Astrocyte (in vitro differentiated cells and primary cell): Measurements from ENCODE around the gene CA6. TPM values are rescaled to one million over a fixed set of nuclear protein-coding genes. Genes with fewer than 3 reads are reported as not detected.
A peak's percentile ranks its signal among the peaks of the same experiment; 100 is the strongest.
"Not testable (repeated sequence)": the region's sequence is repeated elsewhere in the genome, so short reads cannot be mapped to it uniquely, and the experiment has no call there.

Experiments used
- DNase-seq: peaks from one replicate; pipeline ENCODE4 v3.0.0-alpha.2; 2010; ENCODE audit warnings: low read depth
- FAIRE-seq: peaks from 2 replicates; lab custom pipeline; 2011; peaks lifted over from hg19 to GRCh38; lab: Jason Lieb, UNC
- H2AFZ ChIP-seq: 2 replicates; pipeline ENCODE4 v1.6.0; 2012; ENCODE audit warnings: low read depth, low read length, inconsistent platforms
- H3K27ac ChIP-seq: 2 replicates; pipeline ENCODE4 v1.5.1; 2011; ENCODE audit warnings: low read depth, low read length, inconsistent platforms
- H3K27me3 ChIP-seq: 2 replicates; pipeline ENCODE4 v1.6.0; 2011; ENCODE audit warnings: low read length, inconsistent platforms; ENCODE audit not compliant: insufficient read depth
- H3K36me3 ChIP-seq: 2 replicates; pipeline ENCODE4 v1.5.1; 2011; ENCODE audit warnings: low read length, inconsistent platforms; ENCODE audit not compliant: insufficient read depth
- H3K4me1 ChIP-seq: 2 replicates; pipeline ENCODE4 v1.5.1; 2011; ENCODE audit warnings: low read length, inconsistent platforms; ENCODE audit not compliant: insufficient read depth
- H3K4me2 ChIP-seq: 2 replicates; pipeline ENCODE4 v1.6.0; 2012; ENCODE audit warnings: low read length, inconsistent platforms
- H3K4me3 ChIP-seq: 2 replicates; pipeline ENCODE4 v1.5.1; 2011; ENCODE audit warnings: low read depth, mild to moderate bottlenecking, low read length, inconsistent platforms; ENCODE audit not compliant: insufficient read depth
- H3K79me2 ChIP-seq: 2 replicates; pipeline ENCODE4 v1.6.0; 2012; ENCODE audit warnings: mild to moderate bottlenecking, low read length, inconsistent platforms; ENCODE audit not compliant: insufficient read depth
- H3K9ac ChIP-seq: 2 replicates; pipeline ENCODE4 v1.6.0; 2012; ENCODE audit warnings: mild to moderate bottlenecking, low read length, inconsistent platforms
- H3K9me3 ChIP-seq: 2 replicates; pipeline ENCODE4 v1.5.1; 2012; ENCODE audit warnings: low read depth, mild to moderate bottlenecking, low read length, inconsistent platforms; ENCODE audit not compliant: insufficient read depth
- H4K20me1 ChIP-seq: 2 replicates; pipeline ENCODE4 v1.6.0; 2012; ENCODE audit warnings: low read length, inconsistent platforms; ENCODE audit not compliant: insufficient read depth
- H3K27ac Mint-ChIP-seq: one replicate; pipeline ENCODE4 v1.8.0; 2021; ENCODE audit warnings: mild to moderate bottlenecking, mixed read lengths; ENCODE audit not compliant: unreplicated experiment
- H3K27me3 Mint-ChIP-seq: one replicate; pipeline ENCODE4 v1.8.0; 2021; ENCODE audit warnings: low read depth, mixed read lengths; ENCODE audit not compliant: unreplicated experiment
- H3K36me3 Mint-ChIP-seq: one replicate; pipeline ENCODE4 v1.8.0; 2021; ENCODE audit warnings: low read depth, mixed read lengths; ENCODE audit not compliant: unreplicated experiment
- H3K4me1 Mint-ChIP-seq: one replicate; pipeline ENCODE4 v1.8.0; 2021; ENCODE audit warnings: low read depth, mixed read lengths; ENCODE audit not compliant: unreplicated experiment
- H3K4me3 Mint-ChIP-seq: one replicate; pipeline ENCODE4 v1.8.0; 2021; ENCODE audit warnings: mild to moderate bottlenecking, moderate library complexity, mixed read lengths; ENCODE audit not compliant: unreplicated experiment
- H3K9me3 Mint-ChIP-seq: one replicate; pipeline ENCODE4 v1.8.0; 2021; ENCODE audit warnings: mild to moderate bottlenecking, mixed read lengths; ENCODE audit not compliant: unreplicated experiment
- CTCF ChIP-seq: IDR thresholded peaks from 2 replicates; pipeline ENCODE4 v1.5.1; 2011; ENCODE audit warnings: low read depth, mild to moderate bottlenecking, inconsistent platforms, low read length, moderate library complexity; ENCODE audit not compliant: insufficient read depth
- EZH2 ChIP-seq: IDR thresholded peaks from 2 replicates; pipeline ENCODE4 v1.6.1; 2012; ENCODE audit warnings: mild to moderate bottlenecking, low read length, inconsistent platforms; ENCODE audit not compliant: insufficient read depth
- total RNA-seq: library from RNA; stranded (reverse); gene quantifications from 2 replicates; pipeline ENCODE4 v1.2.1, GENCODE V29; 2021

Gene CA6
- total RNA-seq, 1 donor from 2014 or later: not detected

GRCh38 chr1:8899046-8899445, 46.6 kb upstream of the CA6 start:
- H3K4me3 ChIP-seq: no peak overlapping the region
- FAIRE-seq: no peak
- Mint-ChIP-seq H3K4me1 (peaks cover 11% of the 10 kb centered on the region), H3K27me3 (no peaks in the 10 kb centered on the region), H3K9me3 (no peaks in the 10 kb centered on the region), H3K36me3 (no peaks in the 10 kb centered on the region), H3K27ac (no peak overlapping the region), H3K4me3 (no peak overlapping the region)
- H3K4me1 ChIP-seq: peaks cover 7% of the 10 kb centered on the region
- H3K4me2 ChIP-seq: no peak overlapping the region
- H3K27me3 ChIP-seq: no peaks in the 10 kb centered on the region
- no peaks in the 10 kb centered on the region for H4K20me1 ChIP-seq
- no peaks in the 10 kb centered on the region for H3K9me3 ChIP-seq
- H3K27ac ChIP-seq: no peak overlapping the region
- TF ChIP-seq CTCF (no peak), EZH2 (no peak)
- H3K79me2 ChIP-seq: no peaks in the 10 kb centered on the region
- DNase-seq: no peak
- no peaks in the 10 kb centered on the region for H3K36me3 ChIP-seq
- no peak overlapping the region for H3K9ac ChIP-seq
- no peak overlapping the region for H2AFZ ChIP-seq

GRCh38 chr1:8900684-8901083, 45.0 kb upstream of the CA6 start:
- not testable (repeated sequence) for H3K36me3 Mint-ChIP-seq, H3K4me3 Mint-ChIP-seq, H3K27me3 ChIP-seq, H2AFZ ChIP-seq, FAIRE-seq, H3K27me3 Mint-ChIP-seq, H3K36me3 ChIP-seq, H3K4me2 ChIP-seq, H3K9me3 Mint-ChIP-seq, H4K20me1 ChIP-seq, H3K4me1 ChIP-seq, H3K9me3 ChIP-seq, H3K9ac ChIP-seq, H3K4me3 ChIP-seq, DNase-seq, H3K79me2 ChIP-seq, H3K27ac Mint-ChIP-seq, H3K27ac ChIP-seq
- peaks cover 14% of the 10 kb centered on the region for H3K4me1 Mint-ChIP-seq

- Histone ChIP-seq H3K4me2 (no peak overlapping the region), H3K4me3 (no peak overlapping the region), H3K4me1 (peaks cover 9% of the 10 kb centered on the region), H3K36me3 (no peaks in the 10 kb centered on the region), H3K79me2 (no peaks in the 10 kb centered on the region), H4K20me1 (no peaks in the 10 kb centered on the region), H3K9ac (no peak overlapping the region), H3K27ac (no peak overlapping the region), H3K27me3 (no peaks in the 10 kb centered on the region), H3K9me3 (no peaks in the 10 kb centered on the region), H2AFZ (no peak overlapping the region)
- Mint-ChIP-seq H3K27me3 (peaks cover 4% of the 10 kb centered on the region), H3K27ac (no peak overlapping the region), H3K36me3 (no peaks in the 10 kb centered on the region), H3K4me1 (peaks cover 18% of the 10 kb centered on the region), H3K4me3 (no peak overlapping the region), H3K9me3 (no peaks in the 10 kb centered on the region)
- no peak for FAIRE-seq
- peak; percentile 51 for DNase-seq
- no peak for TF ChIP-seq CTCF
- no peak for TF ChIP-seq EZH2
These were observed 42.9 kb upstream of the CA6 start for GRCh38 chr1:8902765-8903164.
